Ovary (tissue), 9 donors: ENCODE results near the gene EYS. TPM values are rescaled to one million over a fixed set of nuclear protein-coding genes. Genes with fewer than 3 reads are reported as not detected.

ENCODE experiments used
- DNase-seq, 5 donors: peaks; one replicate each; pipeline ENCODE4 v3.0.0-alpha.2; 2019 to 2020
- H3K27ac ChIP-seq, 2 donors: fragments of 200-600 bp; one replicate each; pipeline versions ENCODE4 v1.5.1 to v1.8.0; 2019 to 2022
- H3K27me3 ChIP-seq: fragments of 200-600 bp; one replicate; pipeline ENCODE4 v1.8.0; 2022
- H3K36me3 ChIP-seq: fragments of 200-600 bp; sonication (generic); one replicate; pipeline ENCODE4 v1.5.1; 2019
- H3K4me1 ChIP-seq: one replicate; pipeline ENCODE4 v1.8.1; 2013; ENCODE audit warnings: mild to moderate bottlenecking, moderate library complexity; ENCODE audit not compliant: insufficient read depth
- H3K4me3 ChIP-seq: fragments of 200-600 bp; sonication (generic); one replicate; pipeline ENCODE4 v1.5.1; 2017
- H3K9me3 ChIP-seq, 2 donors: fragments of 200-600 bp in 1 of 2; sonication (generic) in 1 of 2; one replicate each; pipeline versions ENCODE4 v1.5.1 to v1.8.1; 2013 to 2019; ENCODE audit warnings: mild to moderate bottlenecking in 1 of 2, moderate library complexity in 1 of 2
- EP300 ChIP-seq: sonication (generic); formaldehyde crosslinking; IDR thresholded peaks from one replicate; pipeline ENCODE4 v1.6.1; 2017; ENCODE audit warnings: antibody characterized with exemption
- POLR2A ChIP-seq: fragments of 450-650 bp; IDR thresholded peaks from one replicate; pipeline ENCODE4 v1.6.1; 2017; ENCODE audit warnings: antibody characterized with exemption, mild to moderate bottlenecking, moderate library complexity
- WGBS, 3 donors: extraction: QIAGEN DNeasy Blood & Tissue Kit in 1 of 3; methylation state at CpG; one replicate each; pipeline versions ENCODE4 v1.1.5 to v1.1.7; 2013 to 2017; 5-methylcytosine and 5-hydroxymethylcytosine counted together
- intact Hi-C, 4 donors: fragments of 100-400 bp; cut with DNase I; formaldehyde crosslinking; loops; one replicate each; pipeline versions ENCODE4 v1.11.0 to v1.15.1; 2022 to 2023
- polyA plus RNA-seq, 2 donors: library from polyadenylated mRNA; stranded (reverse); fragments of 200-250 nt in 1 of 2; fragments of 350-450 nt in 1 of 2; fragmentation: Illumina TruSeq in 1 of 2; extraction: RNeasy Lipid Tissue Mini Kit (QIAGEN cat#74804) in 1 of 2; gene quantifications; one replicate each; pipeline ENCODE4 v1.2.3, GENCODE V29; 2013 to 2014
- total RNA-seq, 7 donors: library from RNA; depleted of rRNA in 2 of 7; stranded (reverse); fragments of >200 nt in 2 of 7; fragmentation: NEBNext Ultra II Directional in 3 of 7; extraction: Animal tissue kit (Norgen Biotek cat#: 25700) in 3 of 7; gene quantifications; one replicate each; pipeline versions ENCODE4 v1.1.0 to v1.2.4, GENCODE V29; 2016 to 2023
- TF ChIP-seq, protein P1 (sequence below), 3 donors: fragments of 450-650 bp in 2 of 3; fragments of 200-600 bp in 1 of 3; IDR thresholded peaks; one replicate each; pipeline versions ENCODE4 v1.5.1 to v1.8.0; 2016 to 2022; ENCODE audit warnings: antibody characterized with exemption in 3 of 3, mild to moderate bottlenecking in 1 of 3
- donor health status: DM: no; HTN: no; CAD: no; lungs with moderate emphysema.
- donor health status: DM: no; HTN: no; CAD: no.
- donor health status: Bipolar disorder and iron deficiency.
- donor health status: DM: yes; HTN: yes; CAD: no.
- donor health status: DM: no; HTN: no; CAD: no.
- donor health status: DM: yes; HTN: yes; CAD: no.

Gene EYS
- total and polyA plus RNA-seq, 9 donors, result under 0.01 to 0.03 (median 0.01) TPM; not detected in 6

DNA sequence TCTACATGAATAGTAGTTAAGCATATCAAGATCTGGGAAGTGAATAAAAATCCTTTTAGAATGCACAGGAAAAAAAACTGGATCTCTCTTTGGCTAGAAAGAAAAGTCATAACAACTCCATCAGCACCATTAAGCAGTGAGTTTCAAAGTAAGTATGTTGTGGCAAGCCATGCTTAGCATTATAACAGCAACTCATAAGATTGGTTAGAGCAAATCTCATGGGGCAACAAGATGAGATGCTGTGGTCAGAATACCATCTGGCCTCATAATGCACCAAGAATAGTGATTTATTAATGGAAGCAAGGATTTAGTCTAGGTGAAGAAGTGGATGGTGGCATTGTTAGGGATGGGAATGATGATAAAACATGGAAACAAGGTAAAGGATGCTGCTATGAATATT is 1912.0 kb downstream of the EYS start:
- no peaks in the 10 kb centered on the region for H3K4me1 ChIP-seq
- DNase-seq, result no peak
- H3K9me3 ChIP-seq, result no peaks in the 10 kb centered on the region
- no peak overlapping the region for H3K4me3 ChIP-seq
- no peaks in the 10 kb centered on the region for H3K27me3 ChIP-seq
- H3K36me3 ChIP-seq, result no peaks in the 10 kb centered on the region
- TF ChIP-seq, protein P1, sequence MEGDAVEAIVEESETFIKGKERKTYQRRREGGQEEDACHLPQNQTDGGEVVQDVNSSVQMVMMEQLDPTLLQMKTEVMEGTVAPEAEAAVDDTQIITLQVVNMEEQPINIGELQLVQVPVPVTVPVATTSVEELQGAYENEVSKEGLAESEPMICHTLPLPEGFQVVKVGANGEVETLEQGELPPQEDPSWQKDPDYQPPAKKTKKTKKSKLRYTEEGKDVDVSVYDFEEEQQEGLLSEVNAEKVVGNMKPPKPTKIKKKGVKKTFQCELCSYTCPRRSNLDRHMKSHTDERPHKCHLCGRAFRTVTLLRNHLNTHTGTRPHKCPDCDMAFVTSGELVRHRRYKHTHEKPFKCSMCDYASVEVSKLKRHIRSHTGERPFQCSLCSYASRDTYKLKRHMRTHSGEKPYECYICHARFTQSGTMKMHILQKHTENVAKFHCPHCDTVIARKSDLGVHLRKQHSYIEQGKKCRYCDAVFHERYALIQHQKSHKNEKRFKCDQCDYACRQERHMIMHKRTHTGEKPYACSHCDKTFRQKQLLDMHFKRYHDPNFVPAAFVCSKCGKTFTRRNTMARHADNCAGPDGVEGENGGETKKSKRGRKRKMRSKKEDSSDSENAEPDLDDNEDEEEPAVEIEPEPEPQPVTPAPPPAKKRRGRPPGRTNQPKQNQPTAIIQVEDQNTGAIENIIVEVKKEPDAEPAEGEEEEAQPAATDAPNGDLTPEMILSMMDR (IDR thresholded peaks at IDR 0.05), result no peak
- TF ChIP-seq POLR2A (no peak), EP300 (no peak)
- H3K27ac ChIP-seq, result no peak overlapping the region
- intact Hi-C loops, result no loop called here

DNA sequence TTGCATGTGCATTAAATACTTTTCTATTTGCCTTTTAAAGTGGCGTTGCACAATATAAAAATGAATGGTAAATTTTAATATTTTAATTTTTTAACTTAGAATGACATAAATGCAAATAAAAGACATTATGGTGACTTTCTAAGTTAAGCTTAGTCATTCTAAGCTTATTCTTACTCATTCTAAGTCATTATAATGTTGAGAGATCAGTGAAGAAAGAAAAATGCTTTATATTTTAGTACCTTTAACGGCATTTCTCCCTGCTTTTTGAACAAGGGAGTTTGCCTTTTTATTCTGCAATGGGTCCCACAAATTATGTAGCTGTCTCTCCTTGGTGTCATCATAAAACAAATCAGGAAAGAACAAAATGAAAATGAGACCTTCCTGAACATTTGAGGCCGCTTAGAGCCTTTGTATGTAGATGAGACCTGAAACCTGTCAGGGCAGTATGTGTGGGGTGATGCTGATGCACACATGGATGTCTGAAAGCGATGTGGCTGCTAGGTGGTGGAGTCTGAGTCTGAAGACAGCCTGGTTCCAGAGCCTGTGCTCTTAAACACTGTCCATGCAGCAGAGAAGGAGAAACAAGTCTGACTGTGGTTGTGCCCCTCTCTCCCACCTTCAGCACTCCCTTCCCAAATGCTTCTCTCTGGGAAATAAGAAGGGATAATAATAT is 1913.4 kb downstream of the EYS start:
- intact Hi-C loops, result no loop called here
- H3K9me3 ChIP-seq, result no peaks in the 10 kb centered on the region
- H3K27me3 ChIP-seq, result no peaks in the 10 kb centered on the region
- DNase-seq, result no peak
- H3K4me1 ChIP-seq, result no peaks in the 10 kb centered on the region
- TF ChIP-seq POLR2A (no peak), EP300 (no peak)
- TF ChIP-seq, protein P1 (IDR thresholded peaks at IDR 0.05), result no peak
- 76 to 78% (median 77%) methylated on average over 4 of the region's 4 CpGs for WGBS, 3 donors
- no peak overlapping the region for H3K4me3 ChIP-seq
- H3K27ac ChIP-seq, result no peak overlapping the region
- no peaks in the 10 kb centered on the region for H3K36me3 ChIP-seq

DNA sequence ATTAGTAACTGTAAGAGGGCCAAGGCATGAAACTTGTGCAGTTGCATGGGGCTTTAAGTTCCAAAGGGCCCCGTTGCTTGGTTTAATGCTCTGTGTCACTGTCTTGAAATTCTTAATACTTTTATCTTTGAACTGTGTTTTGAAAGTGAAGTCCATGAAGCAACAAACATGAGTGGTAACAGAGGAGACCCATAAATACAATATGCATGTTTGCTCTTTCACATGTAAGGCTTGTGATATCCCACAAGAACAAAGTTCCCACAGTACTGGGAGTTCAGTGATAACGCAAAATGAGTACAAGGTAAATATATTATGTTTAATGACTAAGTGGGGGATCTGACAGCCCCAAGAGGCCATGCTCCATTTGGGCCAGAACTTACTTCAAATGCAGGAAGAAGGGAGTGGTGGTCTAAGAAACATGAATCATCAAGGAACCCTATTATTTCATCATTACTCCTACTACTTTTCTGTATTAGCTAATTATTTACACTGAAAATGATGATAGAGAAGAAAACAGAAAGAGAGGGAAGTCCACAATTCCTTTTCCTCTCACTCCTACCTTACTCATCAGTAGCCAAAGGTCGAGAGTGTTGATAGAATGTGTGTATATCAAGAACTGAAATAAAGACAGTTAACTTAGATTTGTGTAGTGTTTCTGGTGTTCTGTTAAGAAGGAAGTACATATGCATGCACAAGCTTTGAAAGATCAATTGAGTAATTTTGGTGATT is 1914.1 kb downstream of the EYS start:
- no peak overlapping the region for H3K27ac ChIP-seq
- H3K4me3 ChIP-seq, result no peak overlapping the region
- intact Hi-C loops, result no loop called here
- H3K36me3 ChIP-seq, result no peaks in the 10 kb centered on the region
- H3K27me3 ChIP-seq, result no peaks in the 10 kb centered on the region
- H3K4me1 ChIP-seq, result no peaks in the 10 kb centered on the region
- no peak for DNase-seq
- no peaks in the 10 kb centered on the region for H3K9me3 ChIP-seq
- WGBS, 3 donors, result 30 to 53% (median 41%) methylated on average over 3 of the region's 3 CpGs
- TF ChIP-seq, protein P1 (IDR thresholded peaks at IDR 0.05), result no peak
- TF ChIP-seq POLR2A (no peak), EP300 (no peak)

DNA sequence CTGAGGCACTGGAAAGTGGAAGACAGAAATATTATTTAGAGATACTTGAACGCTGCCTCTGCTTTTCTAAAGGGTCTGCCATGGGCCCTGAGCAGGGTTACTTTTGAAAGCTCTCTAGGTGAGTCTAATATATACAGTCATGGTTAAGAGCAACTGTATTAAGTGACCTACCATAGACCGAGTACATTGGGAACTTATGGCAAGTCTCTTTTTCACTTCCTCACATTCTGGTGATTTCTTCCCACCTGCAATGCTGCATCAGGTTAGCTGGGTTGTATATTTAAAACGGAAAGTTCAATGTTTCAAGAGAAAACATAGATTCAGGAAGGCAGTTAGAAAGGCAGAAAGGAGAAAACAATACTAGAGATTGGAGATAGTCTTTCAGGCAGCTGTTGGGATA is 1916.7 kb downstream of the EYS start:
- no peak overlapping the region for H3K4me3 ChIP-seq
- no peak overlapping the region for H3K27ac ChIP-seq
- H3K36me3 ChIP-seq, result no peaks in the 10 kb centered on the region
- H3K27me3 ChIP-seq, result no peaks in the 10 kb centered on the region
- TF ChIP-seq POLR2A (no peak), EP300 (no peak)
- TF ChIP-seq, protein P1 (IDR thresholded peaks at IDR 0.05), result no peak
- H3K4me1 ChIP-seq, result no peaks in the 10 kb centered on the region
- no peak for DNase-seq
- WGBS, 3 donors, result 78 to 84% (median 80%) methylated on average over 3 of the region's 3 CpGs
- no peaks in the 10 kb centered on the region for H3K9me3 ChIP-seq
- intact Hi-C loops, result no loop called here
